HG02943 (cell line): Measurements from ENCODE around the gene PRR33.
"Not testable (repeated sequence)": the region's sequence is repeated elsewhere in the genome, so short reads cannot be mapped to it uniquely, and the experiment has no call there.

ENCODE experiments used
- ATAC-seq: cut with Tn5 transposase; IDR thresholded peaks from one replicate; pipeline ENCODE4 v1.9.1; 2021; ENCODE audit warnings: mild to moderate bottlenecking, low read depth, moderate library complexity; ENCODE audit not compliant: unreplicated experiment

PRR33 gene

GRCh38 chr11:1878137-1879031 is 13.3 kb downstream of the PRR33 start:
- no peak for ATAC-seq

DNA sequence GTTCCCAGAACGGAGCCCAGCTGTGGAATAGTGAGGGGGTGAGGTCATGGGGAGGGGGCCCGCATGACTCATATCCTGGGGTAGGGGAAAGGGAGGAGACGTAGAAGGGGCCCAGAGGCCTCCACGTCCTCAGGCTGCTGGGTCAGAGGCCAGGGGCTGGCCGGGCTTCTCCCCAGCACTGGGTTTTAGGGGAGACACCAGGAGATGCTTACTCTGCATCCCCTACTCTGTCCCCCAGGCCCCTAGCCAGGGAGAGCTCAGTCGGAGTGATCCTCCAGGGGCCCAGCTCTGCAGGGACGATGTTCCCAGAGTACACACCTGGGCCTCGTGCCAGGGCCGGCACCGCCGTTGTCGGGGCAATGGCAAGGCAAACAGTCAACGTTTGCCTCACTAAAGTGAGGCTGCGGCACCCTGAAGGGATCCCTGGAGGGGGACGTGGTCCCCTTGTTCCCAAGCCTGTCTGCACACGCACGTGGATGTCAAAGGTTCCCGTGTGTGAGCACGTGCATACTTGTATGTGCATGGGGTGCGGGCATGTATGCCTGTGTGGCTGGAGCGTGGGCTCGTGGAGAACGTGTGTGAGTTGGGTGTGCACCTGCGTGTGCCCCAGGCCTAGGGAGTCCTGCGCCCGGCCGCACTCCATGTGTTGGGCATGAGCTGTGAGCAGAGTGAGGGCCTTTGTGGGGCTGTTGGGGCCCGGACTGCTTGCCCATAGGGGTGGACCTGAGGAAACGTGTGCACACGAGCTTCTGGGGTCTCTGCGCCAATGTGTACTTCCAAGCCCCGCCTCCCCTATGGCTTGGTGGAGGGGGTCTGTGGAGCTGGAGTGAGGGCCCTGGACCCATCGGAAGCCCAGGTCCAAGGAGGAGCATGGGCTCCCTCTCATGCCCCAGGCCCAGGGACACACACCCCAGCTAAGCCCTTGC is 14.2 kb downstream of the PRR33 start:
- no peak for ATAC-seq

DNA sequence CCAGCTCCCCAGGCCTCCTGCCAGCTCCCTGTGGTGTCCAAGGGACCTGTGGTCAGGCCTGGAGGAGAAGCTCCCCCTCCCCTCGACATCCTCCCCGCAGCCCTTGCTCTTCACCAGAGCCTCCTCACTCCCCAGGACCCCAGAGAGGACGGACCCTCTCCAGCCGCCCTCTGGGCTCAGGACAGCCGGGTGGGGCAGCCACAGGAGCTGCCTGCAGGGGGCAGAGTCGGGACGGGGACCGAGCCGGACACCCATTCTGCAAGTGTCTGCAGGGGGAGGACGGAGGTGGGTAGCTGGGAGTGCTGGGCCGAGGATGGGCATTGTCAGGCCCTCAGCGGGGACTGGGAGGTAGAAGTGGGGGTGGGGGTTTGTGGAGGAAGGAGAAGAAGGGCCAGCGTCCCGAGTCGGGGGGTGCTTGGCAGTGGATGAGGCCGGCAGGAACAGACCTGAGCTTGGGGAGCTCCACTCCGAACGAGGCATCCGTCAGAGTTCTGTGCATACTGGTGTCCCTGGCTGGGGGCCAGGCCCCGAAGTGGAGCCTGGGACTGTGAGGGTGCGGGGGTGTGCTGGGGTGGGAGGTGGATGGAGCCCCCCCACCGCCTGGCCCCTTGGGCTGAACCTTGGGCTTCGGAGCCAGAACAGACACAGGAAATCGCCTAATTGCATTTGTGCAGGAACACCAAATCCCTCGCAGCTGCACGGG is 15.2 kb downstream of the PRR33 start:
- no peak for ATAC-seq

- not testable (repeated sequence) for ATAC-seq
These were observed 15.8 kb downstream of the PRR33 start for GRCh38 chr11:1875851-1876301.

DNA sequence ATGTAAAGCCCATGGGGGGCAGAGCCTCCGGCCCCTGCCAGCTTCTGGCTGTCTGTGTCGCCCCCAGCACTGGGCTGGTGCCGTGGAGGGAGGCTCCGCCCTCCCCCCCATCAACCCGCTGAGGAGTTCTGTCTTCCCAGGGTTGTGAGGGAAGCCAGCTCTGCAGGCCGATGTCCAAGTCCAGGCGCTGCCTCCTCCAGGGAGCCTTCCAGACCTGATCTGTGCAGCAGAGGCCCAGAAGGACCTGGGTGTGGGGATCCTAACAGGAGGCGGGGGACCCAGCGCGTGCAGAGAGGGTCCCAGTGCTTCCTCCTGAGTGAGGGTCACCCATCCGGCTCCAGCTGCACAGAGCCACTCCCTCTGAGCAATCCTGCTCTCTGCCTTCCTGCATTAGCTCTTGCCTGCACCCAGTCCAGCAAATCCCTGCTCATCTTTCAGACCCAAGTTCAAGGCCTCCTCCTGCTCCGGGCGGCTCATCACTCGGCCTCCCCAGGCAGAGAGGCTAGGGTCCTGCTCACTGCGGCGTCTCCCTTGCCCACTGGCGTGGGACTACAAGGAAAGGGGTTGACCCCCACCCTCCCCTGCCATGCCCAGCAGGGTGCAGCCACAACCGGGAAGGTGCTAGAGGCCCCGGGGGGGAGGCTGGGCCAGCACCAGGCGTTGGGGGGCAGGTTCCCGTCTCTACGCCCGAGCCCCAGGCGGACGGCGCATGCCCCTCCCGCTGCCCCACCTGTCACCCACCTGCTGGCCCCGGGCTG is 16.4 kb downstream of the PRR33 start:
- ATAC-seq: no peak

GRCh38 chr11:1874441-1875092 is 17.1 kb downstream of the PRR33 start:
- not testable (repeated sequence) for ATAC-seq

DNA sequence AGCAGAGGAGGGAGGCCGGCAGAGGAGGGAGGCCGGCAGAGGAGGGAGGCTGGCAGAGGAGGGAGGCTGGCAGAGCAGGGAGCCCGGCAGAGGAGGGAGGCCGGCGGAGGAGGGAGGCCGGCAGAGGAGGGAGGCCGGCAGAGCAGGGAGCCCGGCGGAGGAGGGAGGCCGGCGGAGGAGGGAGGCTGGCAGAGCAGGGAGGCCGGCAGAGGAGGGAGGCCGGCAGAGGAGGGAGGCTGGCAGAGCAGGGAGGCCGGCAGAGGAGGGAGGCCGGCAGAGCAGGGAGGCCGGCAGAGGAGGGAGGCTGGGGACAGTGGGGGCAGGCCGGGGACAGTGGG is 17.9 kb downstream of the PRR33 start:
- ATAC-seq: not testable (repeated sequence)

GRCh38 chr11:1873048-1873812 is 18.5 kb downstream of the PRR33 start:
- ATAC-seq: no peak

DNA sequence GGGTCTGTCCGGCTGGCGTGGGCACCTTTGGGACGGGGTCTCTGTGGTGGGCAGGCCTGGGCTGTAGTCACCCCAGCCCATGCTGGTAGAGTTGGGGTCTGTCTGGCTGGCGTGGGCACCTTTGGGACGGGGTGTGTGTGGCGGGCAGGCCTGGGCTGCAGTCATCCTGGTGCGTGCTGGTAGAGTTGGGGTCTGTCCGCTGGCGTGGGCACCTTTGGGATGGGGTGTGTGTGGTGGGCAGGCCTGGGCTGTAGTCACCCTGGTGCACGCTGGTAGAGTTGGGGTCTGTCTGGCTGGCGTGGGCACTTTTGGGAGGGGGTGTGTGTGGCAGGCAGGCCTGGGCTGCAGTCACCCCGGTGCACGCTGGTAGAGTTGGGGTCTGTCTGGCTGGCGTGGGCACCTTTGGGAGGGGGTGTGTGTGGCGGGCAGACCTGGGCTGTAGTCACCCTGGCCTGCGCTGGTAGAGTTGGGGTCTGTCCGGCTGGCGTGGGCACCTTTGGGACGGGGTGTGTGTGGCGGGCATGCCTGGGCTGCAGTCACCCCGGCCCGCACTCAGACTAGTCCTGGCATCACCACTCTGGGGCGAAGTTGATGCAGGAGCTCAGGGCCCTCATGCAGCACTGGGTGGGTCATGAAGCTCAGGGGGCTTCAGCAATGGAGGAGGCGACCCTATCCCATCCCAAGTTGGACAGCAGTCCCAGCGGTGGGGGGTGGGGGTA is 19.3 kb downstream of the PRR33 start:
- no peak for ATAC-seq

- ATAC-seq: no peak
These were observed 20.2 kb downstream of the PRR33 start for GRCh38 chr11:1871531-1871930.

GRCh38 chr11:1870721-1871466 is 20.8 kb downstream of the PRR33 start:
- no peak for ATAC-seq

- no peak for ATAC-seq
These were observed 21.4 kb downstream of the PRR33 start for GRCh38 chr11:1870326-1870696.

DNA sequence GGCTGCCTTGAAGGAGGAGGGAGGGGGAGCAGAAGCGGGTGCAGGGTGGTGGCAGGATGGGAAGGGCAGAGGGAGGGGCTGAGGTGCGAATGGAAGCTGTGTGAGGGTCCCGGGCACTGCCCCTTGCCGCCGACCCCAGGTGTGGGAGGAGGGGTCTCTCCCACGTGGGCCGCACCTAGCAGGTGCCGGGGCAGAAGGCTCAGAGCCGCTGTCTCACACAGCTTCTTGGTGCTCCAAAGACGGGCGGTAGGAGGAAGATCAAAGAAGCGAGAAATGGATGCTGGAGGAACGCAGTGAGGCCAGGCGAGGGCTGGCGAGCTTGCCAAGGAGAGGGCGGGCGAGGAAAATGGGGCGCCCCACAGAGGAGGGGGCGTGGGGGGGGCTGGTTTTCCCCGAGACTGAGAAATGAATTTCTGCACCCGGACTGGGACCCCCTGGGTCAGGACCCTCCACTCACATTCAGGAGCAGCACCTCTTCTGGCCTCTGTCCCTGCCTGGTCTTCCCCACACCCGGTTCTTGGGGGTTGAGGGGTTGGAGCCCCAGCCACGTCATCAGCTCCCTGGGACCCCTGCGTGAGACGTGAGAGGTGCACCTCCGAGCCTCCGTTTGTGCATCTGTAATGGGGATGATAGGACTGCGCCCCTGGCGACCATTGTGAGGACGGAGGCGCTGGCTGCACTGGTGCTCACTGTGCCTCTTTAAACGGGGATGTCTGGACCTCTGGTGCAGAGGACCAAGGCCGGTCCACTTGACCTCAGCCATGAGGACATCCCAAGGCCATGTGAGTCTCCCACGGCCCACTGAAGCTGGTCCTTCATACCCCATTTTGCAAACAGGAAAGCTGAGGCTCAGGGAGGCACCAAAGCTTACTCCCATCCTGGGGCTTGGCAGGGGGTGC is 22.0 kb downstream of the PRR33 start:
- ATAC-seq: no peak

DNA sequence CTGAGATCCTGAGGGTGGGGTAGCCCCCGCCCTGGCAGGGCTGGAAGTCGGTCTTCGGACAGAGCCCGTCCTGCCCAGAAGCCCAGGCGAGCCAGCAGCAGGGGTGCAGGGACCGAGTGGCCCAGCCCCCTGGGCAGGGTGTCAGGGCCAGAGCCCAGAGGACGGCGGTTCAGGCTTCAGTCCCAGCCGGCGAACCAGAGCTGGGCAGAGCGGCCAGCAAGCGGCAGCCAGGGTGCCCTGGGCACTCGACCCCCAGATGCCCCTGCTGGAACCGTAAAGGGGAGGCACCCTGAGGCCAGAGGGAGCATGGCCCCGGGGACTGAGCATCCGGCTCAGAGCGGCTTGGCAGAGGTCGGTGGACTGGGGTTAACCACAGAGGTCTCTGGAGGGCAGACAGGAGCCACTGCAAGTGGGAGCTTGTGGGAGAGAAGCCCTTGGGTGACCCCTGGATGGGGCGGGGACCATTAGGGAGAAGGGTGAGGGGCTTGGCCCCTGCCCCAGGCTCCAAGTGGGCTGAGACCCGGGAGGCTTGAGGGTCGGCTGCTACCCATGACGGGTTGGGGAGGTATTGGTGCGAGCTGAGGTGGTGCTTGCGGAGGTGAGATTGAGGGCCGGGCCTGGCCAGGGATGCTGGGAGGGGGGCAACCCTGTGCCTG is 22.9 kb downstream of the PRR33 start:
- ATAC-seq: no peak

DNA sequence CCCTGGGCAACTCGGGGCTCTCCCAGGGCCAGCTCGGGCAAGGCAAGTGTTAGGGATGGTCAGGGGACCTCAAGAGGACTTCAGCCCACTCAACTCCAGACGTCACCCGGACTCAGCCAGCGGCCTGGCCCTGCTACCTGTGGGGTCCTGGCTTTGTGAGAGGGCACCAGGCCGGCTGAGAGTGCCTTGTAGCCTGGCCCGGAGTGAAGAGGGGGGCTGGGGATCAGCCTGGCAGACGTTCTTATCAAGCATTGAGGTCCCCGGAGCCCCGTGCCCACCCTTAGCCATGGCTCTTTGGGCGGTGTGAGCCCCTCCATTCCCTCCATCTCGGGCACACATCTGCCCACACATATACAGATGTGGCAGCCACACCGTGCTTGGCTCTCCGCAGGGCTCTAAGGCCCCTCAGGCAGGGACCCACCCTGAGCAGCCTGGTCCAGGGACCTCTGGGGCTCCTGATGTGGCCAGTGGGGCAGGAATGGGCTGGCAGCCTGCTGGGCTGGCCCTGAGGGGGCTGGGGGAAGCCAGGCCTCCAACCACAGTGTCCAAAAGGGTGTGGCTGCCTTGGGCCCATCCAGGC is 23.5 kb downstream of the PRR33 start:
- no peak for ATAC-seq

DNA sequence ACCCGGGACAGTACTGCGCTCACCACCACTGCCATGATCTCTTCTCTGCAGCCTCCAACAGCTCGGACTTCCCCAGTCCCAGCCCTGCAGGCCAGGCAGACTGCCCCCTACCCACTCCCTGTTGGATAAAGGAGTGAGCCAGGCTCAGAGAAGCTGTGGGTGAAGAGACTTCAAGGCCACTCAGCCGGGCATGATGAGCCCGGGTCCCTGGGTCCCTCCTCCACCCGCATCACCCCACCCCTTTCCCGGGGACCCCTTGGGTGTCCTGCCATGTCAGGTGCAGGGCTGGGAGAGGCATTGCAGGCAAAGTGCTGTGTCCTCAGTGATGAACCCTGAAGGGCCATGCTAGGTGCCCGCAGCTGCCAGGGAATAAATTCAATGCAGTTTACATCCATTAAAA is 24.3 kb downstream of the PRR33 start:
- ATAC-seq: no peak
